ENCODE measurements around the gene SRGAP2C.
"Not testable (repeated sequence)": the region's sequence is repeated elsewhere in the genome, so short reads cannot be mapped to it uniquely, and the experiment has no call there.

Gene SRGAP2C

GRCh38 chr1:121227544-121228330 is 43.0 kb downstream of the SRGAP2C start:
- DNase-seq: not testable (repeated sequence)

DNA sequence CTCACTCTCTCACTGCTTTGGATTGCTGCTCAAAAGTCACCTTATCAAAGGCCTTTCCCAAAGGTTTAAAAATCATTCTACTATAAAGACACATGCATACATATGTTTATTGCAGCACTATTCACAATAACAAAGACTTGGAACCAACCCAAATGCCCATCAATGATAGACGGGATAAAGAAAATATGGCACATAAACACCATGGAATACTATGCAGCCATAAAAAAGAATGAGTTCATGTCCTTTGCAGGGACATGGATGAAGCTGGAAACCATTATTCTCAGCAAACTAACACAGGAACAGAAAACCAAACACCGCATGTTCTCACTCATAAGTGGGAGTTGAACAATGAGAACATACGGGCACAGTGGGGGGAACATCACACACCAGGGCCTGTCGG is 45.9 kb downstream of the SRGAP2C start:
- not testable (repeated sequence) for DNase-seq

- peak in 1 of 2 donors; percentile 0 for DNase-seq
Measured at GRCh38 chr1:121232445-121233125, 47.8 kb downstream of the SRGAP2C start.

GRCh38 chr1:121234090-121234759 is 49.5 kb downstream of the SRGAP2C start:
- not testable (repeated sequence) for DNase-seq

- DNase-seq: not testable (repeated sequence)
Measured at GRCh38 chr1:121238384-121238783, 53.6 kb downstream of the SRGAP2C start.

- not testable (repeated sequence) for DNase-seq
Measured at GRCh38 chr1:121243913-121244312, 59.1 kb downstream of the SRGAP2C start.

- not testable (repeated sequence) for DNase-seq
Measured at GRCh38 chr1:121246399-121246798, 61.6 kb downstream of the SRGAP2C start.

DNA sequence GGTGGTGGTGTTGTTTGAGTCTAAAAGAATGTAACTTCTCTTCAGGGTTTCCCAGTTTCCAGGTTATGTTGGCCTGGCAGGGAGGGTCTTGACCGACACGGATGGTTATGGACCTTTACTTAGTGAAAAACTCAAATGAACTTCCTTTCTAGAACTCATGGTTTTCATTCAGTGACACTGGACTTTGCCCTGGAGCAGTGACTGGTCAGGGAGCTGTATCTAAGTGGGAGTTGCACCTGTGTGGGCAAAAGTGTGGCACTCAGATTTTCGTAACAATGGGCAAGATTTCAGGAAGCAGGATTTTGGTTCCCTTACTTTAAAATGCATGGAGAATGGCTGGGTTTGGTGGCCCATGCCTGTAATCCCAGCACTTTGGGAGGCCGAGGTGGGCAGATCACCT is 67.9 kb downstream of the SRGAP2C start:
- not testable (repeated sequence) for DNase-seq

DNA sequence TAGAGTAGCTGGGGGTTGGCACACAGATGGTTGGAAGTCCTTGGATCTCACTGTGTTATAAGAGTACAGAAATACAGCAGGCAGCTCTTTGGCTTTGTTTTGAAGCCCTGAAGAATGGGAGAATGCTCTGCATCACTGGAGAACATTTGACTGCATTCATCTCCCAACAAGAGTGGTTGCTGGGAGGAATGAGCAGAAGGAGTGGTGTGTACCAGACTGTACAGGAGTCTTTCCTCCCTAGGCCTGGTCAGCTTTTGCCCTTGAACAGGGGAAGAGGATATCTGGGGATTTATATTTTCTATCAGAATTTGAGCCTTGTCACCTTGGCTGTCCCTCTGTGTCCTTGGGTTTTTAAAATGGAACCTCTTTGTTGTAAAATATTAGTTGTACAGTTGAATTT is 69.8 kb downstream of the SRGAP2C start:
- DNase-seq: not testable (repeated sequence)

DNA sequence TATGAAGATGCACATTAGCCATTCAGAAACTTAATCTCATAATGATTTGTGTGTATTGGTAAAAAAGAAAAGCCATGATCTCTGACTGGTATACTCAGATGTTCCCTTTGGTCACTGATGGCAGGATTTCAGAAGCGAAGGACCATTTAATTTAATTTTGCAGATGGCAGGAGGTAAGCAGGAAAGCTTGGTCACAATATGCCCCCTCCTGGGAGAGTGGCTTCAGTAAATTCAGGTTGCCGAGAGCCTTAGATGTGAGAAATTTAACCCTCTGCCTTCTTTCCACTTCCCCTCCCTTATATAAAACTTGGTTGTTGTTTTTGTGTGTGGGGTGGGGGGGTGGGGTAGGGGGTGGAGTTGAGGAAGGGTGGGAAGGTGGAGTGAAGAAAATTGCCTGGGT is 72.9 kb downstream of the SRGAP2C start:
- not testable (repeated sequence) for DNase-seq

GRCh38 chr1:121258134-121258533 is 73.4 kb downstream of the SRGAP2C start:
- not testable (repeated sequence) for DNase-seq

GRCh38 chr1:121260205-121260604 is 75.4 kb downstream of the SRGAP2C start:
- peak; percentile 0 to 2 for DNase-seq

- DNase-seq: not testable (repeated sequence)
Measured at GRCh38 chr1:121262163-121262562, 77.4 kb downstream of the SRGAP2C start.

DNA sequence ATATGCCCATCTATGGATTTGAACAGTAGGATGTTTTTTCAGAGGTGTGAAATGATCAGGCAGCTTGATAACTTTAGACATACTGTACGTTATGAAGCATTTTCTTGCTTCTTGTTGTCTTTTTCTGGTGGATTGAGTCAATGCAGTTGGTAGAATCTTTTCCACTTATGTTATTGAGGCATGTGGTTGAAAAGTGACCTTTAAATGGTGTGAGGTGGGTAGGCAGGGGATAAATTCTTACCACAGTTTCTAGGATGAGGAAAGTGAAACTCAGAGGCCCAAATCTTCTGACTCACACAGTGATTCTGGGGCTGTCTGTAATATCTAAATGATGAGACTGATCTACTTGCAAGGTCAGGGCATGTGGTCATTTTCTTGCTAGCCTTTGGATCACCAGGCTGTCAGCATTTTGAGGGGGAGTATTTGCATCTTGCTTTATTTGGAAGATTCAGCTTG is 79.0 kb downstream of the SRGAP2C start:
- peak; percentile 45 to 56 for DNase-seq

GRCh38 chr1:121267072-121267471 is 82.3 kb downstream of the SRGAP2C start:
- DNase-seq: not testable (repeated sequence)

DNA sequence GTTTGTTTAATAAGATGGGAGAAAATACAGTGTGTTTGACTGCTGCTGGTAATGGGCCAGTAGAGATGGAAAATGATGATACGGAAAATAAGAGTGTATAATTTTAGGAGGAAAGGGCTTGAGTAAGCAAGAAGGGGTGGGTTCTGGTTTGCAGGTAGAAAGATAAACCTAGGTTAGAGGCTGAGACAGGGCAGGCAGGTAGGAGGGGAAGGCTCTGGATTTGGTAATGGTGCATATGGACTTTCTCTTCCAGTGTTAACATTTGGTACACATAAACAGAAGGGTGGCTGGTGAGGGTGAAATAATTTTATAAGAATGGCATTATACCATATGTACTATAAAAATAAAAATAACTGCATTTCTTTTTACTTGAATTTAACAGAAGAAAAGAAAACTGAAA is 84.5 kb downstream of the SRGAP2C start:
- DNase-seq: not testable (repeated sequence)

- DNase-seq: not testable (repeated sequence)
Measured at GRCh38 chr1:121269973-121270372, 85.2 kb downstream of the SRGAP2C start.

- DNase-seq: peak; percentile 35 to 65
Measured at GRCh38 chr1:121271143-121271715, 86.5 kb downstream of the SRGAP2C start.

DNA sequence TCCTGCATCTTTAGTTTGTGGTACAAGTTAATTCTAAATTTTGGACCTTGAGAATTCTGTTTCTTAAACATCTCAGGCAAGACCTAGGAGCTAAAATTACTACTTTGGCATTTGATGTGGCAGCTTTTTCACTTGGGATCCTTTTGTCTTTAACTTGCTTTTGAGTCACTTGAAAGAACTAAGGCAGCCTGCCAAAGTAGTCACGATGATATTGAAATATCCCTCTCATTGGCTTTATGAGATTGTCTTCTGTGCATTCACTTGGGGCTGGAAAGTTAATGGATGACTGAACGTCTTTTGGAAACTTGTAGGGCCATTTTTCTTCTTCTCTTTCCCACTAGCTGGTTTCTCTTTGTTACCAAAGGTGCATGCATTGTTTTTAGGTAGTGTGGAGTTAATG is 90.7 kb downstream of the SRGAP2C start:
- not testable (repeated sequence) for DNase-seq

DNA sequence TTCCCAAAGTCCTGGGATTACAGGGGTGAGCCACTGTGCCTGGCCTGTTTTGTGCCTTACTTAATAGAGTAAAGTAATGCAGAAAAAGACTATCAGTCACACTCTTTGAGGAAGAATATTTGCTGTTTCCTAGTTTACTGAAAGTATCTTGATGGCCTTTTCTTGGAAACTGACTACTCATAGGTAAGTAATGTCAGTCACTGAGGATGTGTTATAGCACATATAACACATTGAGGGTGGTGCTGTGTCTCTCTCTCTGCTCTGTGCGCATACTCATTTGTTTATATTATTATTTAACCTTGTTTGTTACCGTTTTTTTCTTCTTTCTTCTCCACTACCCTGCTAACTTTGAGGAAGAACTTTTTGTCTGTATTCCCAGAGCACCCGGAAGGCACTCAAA is 93.4 kb downstream of the SRGAP2C start:
- not testable (repeated sequence) for DNase-seq

DNA sequence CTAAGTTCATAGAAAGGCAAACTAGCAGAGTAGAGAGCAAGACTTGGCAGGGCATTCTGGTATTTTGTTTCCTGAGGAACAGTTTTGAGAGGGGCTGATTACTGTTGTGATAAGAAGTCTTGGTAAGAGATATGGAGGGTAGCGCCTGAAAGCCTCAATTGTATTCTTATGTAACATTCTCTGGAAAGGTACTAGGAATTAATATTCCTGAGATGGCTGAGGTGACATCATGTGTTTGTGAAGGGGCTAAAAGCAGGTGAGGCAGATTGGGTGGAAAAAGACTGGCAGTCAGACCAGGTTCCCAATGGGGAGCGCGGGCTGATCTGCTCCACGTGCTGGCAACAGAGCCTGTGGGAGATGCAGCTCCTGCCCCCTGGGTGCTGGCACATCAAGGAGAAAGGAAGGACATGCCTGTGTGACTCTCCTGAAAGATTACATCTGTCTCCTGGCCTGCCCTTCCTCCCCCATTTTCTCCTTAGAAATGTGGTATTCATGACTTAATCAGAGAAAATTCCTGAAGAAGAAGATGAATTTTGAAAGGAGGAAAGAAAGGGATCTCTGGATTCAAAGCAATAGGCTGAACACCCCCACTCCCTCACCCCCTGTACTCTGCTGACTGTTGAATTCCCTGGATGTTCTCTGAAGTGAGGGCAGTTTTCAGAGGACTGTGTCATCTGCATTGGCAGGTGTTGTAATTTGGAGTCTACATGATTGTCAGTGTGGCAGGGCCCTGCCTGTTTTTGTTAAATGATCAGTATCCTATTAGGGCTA is 94.2 kb downstream of the SRGAP2C start:
- not testable (repeated sequence) for DNase-seq

- not testable (repeated sequence) for DNase-seq
Measured at GRCh38 chr1:121279548-121279898, 94.7 kb downstream of the SRGAP2C start.

Measured in inflammatory macrophage (primary cell).